Mucosa of descending colon (tissue), 3 donors: ENCODE measurements around the gene SLC30A9. TPM values are rescaled to one million over a fixed set of nuclear protein-coding genes. Genes with fewer than 3 reads are reported as not detected.

Source experiments
- ATAC-seq: fragments of 200-7000 bp; cut with Tn5 transposase; one replicate; pipeline ENCODE4 v1.9.1; 2020; ENCODE audit warnings: mild to moderate bottlenecking, moderate library complexity
- DNase-seq, 3 donors: peaks; one replicate each; pipeline ENCODE4 v3.0.0-alpha.2; 2020
- H3K36me3 ChIP-seq: fragments of 200-600 bp; one replicate; pipeline ENCODE4 v1.8.0; 2021; ENCODE audit warnings: low read depth, mild to moderate bottlenecking
- H3K4me1 ChIP-seq: fragments of 200-600 bp; one replicate; pipeline ENCODE4 v1.8.0; 2021; ENCODE audit warnings: low read depth, mild to moderate bottlenecking
- H3K4me3 ChIP-seq: fragments of 200-600 bp; one replicate; pipeline ENCODE4 v1.8.0; 2021; ENCODE audit warnings: mild to moderate bottlenecking
- H3K9me3 ChIP-seq: fragments of 200-600 bp; one replicate; pipeline ENCODE4 v1.8.0; 2021; ENCODE audit warnings: mild to moderate bottlenecking
- CTCF ChIP-seq: fragments of 200-600 bp; IDR thresholded peaks from one replicate; pipeline ENCODE4 v1.8.0; 2022; ENCODE audit warnings: antibody characterized with exemption, mild to moderate bottlenecking
- intact Hi-C, 2 donors: fragments of 100-400 bp; cut with DNase I in 1 of 2; cut with micrococcal nuclease in 1 of 2; formaldehyde crosslinking; loops; one replicate each; pipeline versions ENCODE4 v1.11.0 to v1.11.1; 2022; cut with DNase I, micrococcal nuclease
- total RNA-seq, 3 donors: library from RNA; stranded (reverse); fragmentation: NEBNext Ultra II Directional in 2 of 3; extraction: Animal tissue kit (Norgen Biotek cat#: 25700) in 2 of 3; gene quantifications; one replicate each; pipeline versions ENCODE4 v1.2.1 to v1.2.4, GENCODE V29; 2021 to 2023
- donor health status: DM: no; HTN: no; CAD: no; lungs with moderate emphysema.
- donor health status: DM: no; HTN: no; CAD: no.
- donor health status: DM: no; HTN: yes; CAD: no.

SLC30A9 gene
- total RNA-seq, 3 donors from 2014 or later: 44.6 to 63.2 (median 57.8) TPM

GRCh38 chr4:41976775-41977516 lies 13.4 kb upstream of the SLC30A9 start:
- no peaks in the 10 kb centered on the region for H3K4me1 ChIP-seq
- TF ChIP-seq CTCF: no peak
- no peak overlapping the region for H3K4me3 ChIP-seq
- ATAC-seq (no peak), DNase-seq (no peak)
- intact Hi-C loops: no loop called here
- no peaks in the 10 kb centered on the region for H3K9me3 ChIP-seq
- H3K36me3 ChIP-seq: no peaks in the 10 kb centered on the region

GRCh38 chr4:41977709-41978108 lies 12.6 kb upstream of the SLC30A9 start:
- Histone ChIP-seq H3K9me3 (no peaks in the 10 kb centered on the region), H3K4me1 (no peaks in the 10 kb centered on the region), H3K36me3 (no peaks in the 10 kb centered on the region), H3K4me3 (no peak overlapping the region)
- ATAC-seq (no peak), DNase-seq (no peak)
- intact Hi-C loops: no loop called here
- TF ChIP-seq CTCF: no peak

- no peak for TF ChIP-seq CTCF
- no peaks in the 10 kb centered on the region for H3K9me3 ChIP-seq
- no peak for ATAC-seq
- H3K36me3 ChIP-seq: no peaks in the 10 kb centered on the region
- H3K4me1 ChIP-seq: no peaks in the 10 kb centered on the region
- intact Hi-C loops: no loop called here
- H3K4me3 ChIP-seq: no peak within 1 kb of the TSS
- no peak for DNase-seq
Observed at GRCh38 chr4:41981456-41981855, 8.9 kb upstream of the SLC30A9 start, which contains the start of gene DCAF4L1. Gene DCAF4L1 (plus strand): TSS chr4:41981756. CDS start chr4:41981793, 37 bp downstream.

GRCh38 chr4:41982716-41983115 lies 7.6 kb upstream of the SLC30A9 start:
- Histone ChIP-seq H3K4me1 (no peaks in the 10 kb centered on the region), H3K36me3 (no peaks in the 10 kb centered on the region), H3K9me3 (no peaks in the 10 kb centered on the region), H3K4me3 (no peak overlapping the region)
- no peak for TF ChIP-seq CTCF
- DNase-seq: no peak
- intact Hi-C loops: no loop called here
- no peak for ATAC-seq

- peaks cover 7% of the 10 kb centered on the region for H3K4me1 ChIP-seq
- ATAC-seq (no peak), DNase-seq (no peak)
- TF ChIP-seq CTCF: no peak
- H3K4me3 ChIP-seq: no peak overlapping the region
- no peaks in the 10 kb centered on the region for H3K36me3 ChIP-seq
- intact Hi-C loops: no loop called here
- no peaks in the 10 kb centered on the region for H3K9me3 ChIP-seq
Observed at GRCh38 chr4:41985151-41985550, 5.2 kb upstream of the SLC30A9 start.
